Fibroblast of skin of left quadriceps (primary cell): ENCODE data around the gene ABCA9.
A peak's percentile ranks its signal among the peaks of the same experiment; 100 is the strongest.
"Not testable (repeated sequence)": the region's sequence is repeated elsewhere in the genome, so short reads cannot be mapped to it uniquely, and the experiment has no call there.

Experiments used
- DNase-seq, 2 experiments: peaks; one replicate each; pipeline ENCODE4 v3.0.0-alpha.2; 2013; ENCODE audit warnings: low read depth in 2 of 2

ABCA9 gene

GRCh38 chr17:68954146-68954896, 106.4 kb downstream of the ABCA9 start:
- peak; percentile 16 to 22 for DNase-seq

- no peak for DNase-seq
Measured at GRCh38 chr17:68953340-68953997, 107.3 kb downstream of the ABCA9 start.

- DNase-seq: no peak
Measured at GRCh38 chr17:68950725-68951124, 110.0 kb downstream of the ABCA9 start.

- DNase-seq: not testable (repeated sequence)
Measured at GRCh38 chr17:68947868-68948267, 112.9 kb downstream of the ABCA9 start.

GRCh38 chr17:68944435-68945035, 116.2 kb downstream of the ABCA9 start:
- DNase-seq: no peak

- DNase-seq: not testable (repeated sequence)
Measured at GRCh38 chr17:68943812-68944182, 116.9 kb downstream of the ABCA9 start.

- DNase-seq: no peak
Measured at GRCh38 chr17:68943123-68943811, 117.5 kb downstream of the ABCA9 start.

GRCh38 chr17:68942389-68942788, 118.3 kb downstream of the ABCA9 start:
- no peak for DNase-seq

GRCh38 chr17:68941761-68942160, 119.0 kb downstream of the ABCA9 start:
- no peak for DNase-seq

GRCh38 chr17:68939195-68939594, 121.5 kb downstream of the ABCA9 start:
- DNase-seq: no peak

GRCh38 chr17:68937890-68938514, 122.7 kb downstream of the ABCA9 start:
- DNase-seq: no peak

- DNase-seq: no peak
Measured at GRCh38 chr17:68927516-68927915, 133.2 kb downstream of the ABCA9 start.

GRCh38 chr17:68924793-68925720, 135.7 kb downstream of the ABCA9 start:
- no peak for DNase-seq
